ENCODE measurements around the gene NFE2L3. TPM values are rescaled to one million over a fixed set of nuclear protein-coding genes. Genes with fewer than 3 reads are reported as not detected.
"Not testable (repeated sequence)": the region's sequence is repeated elsewhere in the genome, so short reads cannot be mapped to it uniquely, and the experiment has no call there.

Gene NFE2L3
- total and polyA plus RNA-seq, 2 donors (not counting 3 experiments of a cell fraction or from before 2014, with no cell fraction given) = 29.6 to 40.2 TPM

DNA sequence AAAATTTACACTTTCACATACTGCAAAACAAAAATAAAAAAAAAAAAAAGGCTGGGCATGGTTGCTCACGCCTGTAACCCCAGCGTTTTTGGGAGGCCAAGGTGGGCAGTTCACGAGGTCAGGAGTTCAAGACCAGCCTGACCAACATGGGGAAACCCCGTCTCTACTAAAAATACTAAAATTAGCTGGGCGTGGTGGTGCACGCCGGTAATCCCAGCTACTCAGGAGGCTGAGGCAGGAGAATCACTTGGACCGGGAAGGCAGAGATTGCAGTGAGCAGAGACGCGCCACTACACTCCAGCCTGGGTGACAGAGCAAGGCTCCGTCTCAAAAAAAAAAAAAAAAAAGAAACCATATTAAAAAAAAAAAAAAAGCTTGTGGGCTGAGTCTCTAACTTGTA lies 42.8 kb downstream of the NFE2L3 start:
- peaks cover 48% of the 10 kb centered on the region for H3K4me1 ChIP-seq (ENCODE audit: control insufficient read depth, extremely low read depth, insufficient read depth, low read length)
- peaks cover 21 to 65% of the 10 kb centered on the region in 2 experiments for H3K36me3 ChIP-seq (ENCODE audit: control insufficient read depth in 2 of 2, extremely low read depth in 1 of 2, insufficient read depth in 2 of 2, low read length in 2 of 2)
- H3K9me1 ChIP-seq (replicated peaks; ENCODE audit: control insufficient read depth, extremely low read depth, insufficient read depth, low read length); intact Hi-C loops (cut with micrococcal nuclease); H3K27ac ChIP-seq (ENCODE audit: insufficient read depth, low read depth, low read length); FAIRE-seq; H2AFZ ChIP-seq (ENCODE audit: low read depth, low read length); H3K9me3 ChIP-seq (replicated peaks; ENCODE audit: control insufficient read depth, insufficient read depth, low read length); BruUV-seq (replicated peaks); H3K27me3 ChIP-seq (ENCODE audit: control insufficient read depth in 2 of 2, insufficient read depth in 2 of 2, low read length in 2 of 2); H3K9ac ChIP-seq (replicated peaks; ENCODE audit: extremely low read depth, insufficient read depth, low read length); DNase-seq (ENCODE audit: low read depth, low spot score); H3K4me3 ChIP-seq (replicated peaks in 1 of 3; ENCODE audit: insufficient read depth in 1 of 3, low read depth in 1 of 3, low read length in 3 of 3): not testable (repeated sequence)
- POLR2A ChIA-PET = interaction anchor here (0.6 to 1.1 kb wide), 6 partner anchors 10 to 1666 kb away, joined by 3 to 8 read pairs (median 4); no protein-coding TSS in a partner anchor
- H3K79me2 ChIP-seq (ENCODE audit: control insufficient read depth, insufficient read depth, low read length) = peaks cover 98% of the 10 kb centered on the region
- CTCF ChIA-PET = interaction anchor here (0.7 to 5.7 kb wide), 4 partner anchors 10 to 105 kb away, joined by 3 to 36 read pairs (median 4); no protein-coding TSS in a partner anchor
- peaks cover 58% of the 10 kb centered on the region for H4K20me1 ChIP-seq (replicated peaks; ENCODE audit: control insufficient read depth, extremely low read depth, insufficient read depth, low read length)
- H3K4me2 ChIP-seq (ENCODE audit: insufficient read depth, low read length) = peak overlapping the region; percentile 90
- dilution Hi-C loops (cut with MboI; ENCODE audit: extremely low pct_ligation_motif_present, low sequenced_read_pairs) = loop anchor here (25.0 kb wide), 1 partner anchor 968 kb away; the partner anchor contains the start of genes HOXA10, HOXA3, HOXA7 and HOXA9

DNA sequence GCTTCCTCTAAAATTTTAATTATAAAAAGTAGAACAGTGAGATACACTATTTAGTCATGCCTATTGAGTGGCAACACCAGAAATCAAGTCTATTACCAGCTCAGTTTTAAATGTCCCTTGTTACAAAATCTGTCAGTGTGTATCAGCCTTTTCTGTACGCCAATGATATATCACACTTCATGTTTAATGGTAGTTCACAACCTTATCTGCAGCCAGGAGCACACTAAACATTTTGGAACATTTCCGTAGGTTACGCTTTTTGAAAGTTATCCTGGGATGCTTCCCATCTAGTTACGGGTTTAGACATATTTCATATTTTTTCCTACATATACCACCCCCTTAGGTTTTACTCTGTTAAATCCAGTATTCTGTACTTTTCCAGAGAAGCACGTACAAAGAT lies 43.2 kb downstream of the NFE2L3 start:
- FAIRE-seq = no peak
- ChIA-PET CTCF (interaction anchor here (1.0 to 5.7 kb wide), 3 partner anchors 10 to 105 kb away, joined by 4 to 36 read pairs (median 4); no protein-coding TSS in a partner anchor), POLR2A (interaction anchor here (0.6 to 1.1 kb wide), 5 partner anchors 10 to 1666 kb away, joined by 3 to 8 read pairs (median 4); no protein-coding TSS in a partner anchor)
- Histone ChIP-seq H3K4me3 (replicated peaks in 1 of 3; ENCODE audit: insufficient read depth in 1 of 3, low read depth in 1 of 3, low read length in 3 of 3) (peak overlapping the region in 1 of 3 experiments; percentile 100), H3K27ac (ENCODE audit: insufficient read depth, low read depth, low read length) (no peak overlapping the region), H3K79me2 (ENCODE audit: control insufficient read depth, insufficient read depth, low read length) (peaks cover 100% of the 10 kb centered on the region), H3K9ac (replicated peaks; ENCODE audit: extremely low read depth, insufficient read depth, low read length) (no peak overlapping the region), H4K20me1 (replicated peaks; ENCODE audit: control insufficient read depth, extremely low read depth, insufficient read depth, low read length) (peaks cover 57% of the 10 kb centered on the region), H2AFZ (ENCODE audit: low read depth, low read length) (no peak overlapping the region), H3K27me3 (ENCODE audit: control insufficient read depth in 2 of 2, insufficient read depth in 2 of 2, low read length in 2 of 2) (no peaks in the 10 kb centered on the region), H3K9me1 (replicated peaks; ENCODE audit: control insufficient read depth, extremely low read depth, insufficient read depth, low read length) (no peaks in the 10 kb centered on the region), H3K4me2 (ENCODE audit: insufficient read depth, low read length) (peak overlapping the region; percentile 90), H3K36me3 (ENCODE audit: control insufficient read depth in 2 of 2, extremely low read depth in 1 of 2, insufficient read depth in 2 of 2, low read length in 2 of 2) (peaks cover 21 to 63% of the 10 kb centered on the region in 2 experiments), H3K4me1 (ENCODE audit: control insufficient read depth, extremely low read depth, insufficient read depth, low read length) (peaks cover 48% of the 10 kb centered on the region), H3K9me3 (replicated peaks; ENCODE audit: control insufficient read depth, insufficient read depth, low read length) (no peaks in the 10 kb centered on the region)
- intact Hi-C loops (cut with micrococcal nuclease) = no loop called here
- no peak for DNase-seq (ENCODE audit: low read depth, low spot score)
- no TSS peak for BruUV-seq (replicated peaks)
- TF ChIP-seq, protein P1, sequence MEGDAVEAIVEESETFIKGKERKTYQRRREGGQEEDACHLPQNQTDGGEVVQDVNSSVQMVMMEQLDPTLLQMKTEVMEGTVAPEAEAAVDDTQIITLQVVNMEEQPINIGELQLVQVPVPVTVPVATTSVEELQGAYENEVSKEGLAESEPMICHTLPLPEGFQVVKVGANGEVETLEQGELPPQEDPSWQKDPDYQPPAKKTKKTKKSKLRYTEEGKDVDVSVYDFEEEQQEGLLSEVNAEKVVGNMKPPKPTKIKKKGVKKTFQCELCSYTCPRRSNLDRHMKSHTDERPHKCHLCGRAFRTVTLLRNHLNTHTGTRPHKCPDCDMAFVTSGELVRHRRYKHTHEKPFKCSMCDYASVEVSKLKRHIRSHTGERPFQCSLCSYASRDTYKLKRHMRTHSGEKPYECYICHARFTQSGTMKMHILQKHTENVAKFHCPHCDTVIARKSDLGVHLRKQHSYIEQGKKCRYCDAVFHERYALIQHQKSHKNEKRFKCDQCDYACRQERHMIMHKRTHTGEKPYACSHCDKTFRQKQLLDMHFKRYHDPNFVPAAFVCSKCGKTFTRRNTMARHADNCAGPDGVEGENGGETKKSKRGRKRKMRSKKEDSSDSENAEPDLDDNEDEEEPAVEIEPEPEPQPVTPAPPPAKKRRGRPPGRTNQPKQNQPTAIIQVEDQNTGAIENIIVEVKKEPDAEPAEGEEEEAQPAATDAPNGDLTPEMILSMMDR (IDR thresholded peaks at IDR 0.05; ENCODE audit: extremely low read depth in 1 of 2, insufficient read depth in 1 of 2, low read depth in 1 of 2, low read length in 2 of 2) = no peak
- no peak for TF ChIP-seq POLR2A (IDR thresholded peaks at IDR 0.05; ENCODE audit: low read depth, low read length)
- no peak for TF ChIP-seq JUN (IDR thresholded peaks at IDR 0.05; ENCODE audit: borderline replicate concordance, insufficient read depth, insufficient read length, low read depth)
- TF ChIP-seq MYC (IDR thresholded peaks at IDR 0.05; ENCODE audit: low read depth, low read length) = no peak
- no peak for TF ChIP-seq POLR2AphosphoS5 (IDR thresholded peaks at IDR 0.05; ENCODE audit: insufficient read depth, low read depth, low read length)
- no peak for TF ChIP-seq FOS (IDR thresholded peaks at IDR 0.05; ENCODE audit: borderline replicate concordance, insufficient read depth, low read length)
- TF ChIP-seq MAX (IDR thresholded peaks at IDR 0.05; ENCODE audit: insufficient read depth, insufficient read length) = no peak
- TF ChIP-seq EZH2 (IDR thresholded peaks at IDR 0.05; ENCODE audit: borderline replicate concordance, low read depth, low read length, severe bottlenecking) = no peak
- TF ChIP-seq GATA2 (IDR thresholded peaks at IDR 0.05; ENCODE audit: insufficient read depth, insufficient read length, low read depth, low read length) = no peak
- dilution Hi-C loops (cut with MboI; ENCODE audit: extremely low pct_ligation_motif_present, low sequenced_read_pairs) = loop anchor here (25.0 kb wide), 1 partner anchor 967 kb away; the partner anchor contains the start of genes HOXA10, HOXA3, HOXA7 and HOXA9

Data from endothelial cell of umbilical vein (primary cell).